Hematopoietic multipotent progenitor cell (in vitro differentiated cells): ENCODE data around the gene TMEM44. TPM values are rescaled to one million over a fixed set of nuclear protein-coding genes. Genes with fewer than 3 reads are reported as not detected.
A peak's percentile ranks its signal among the peaks of the same experiment; 100 is the strongest.
"Not testable (repeated sequence)": the region's sequence is repeated elsewhere in the genome, so short reads cannot be mapped to it uniquely, and the experiment has no call there.

Experiments used
- DNase-seq, 3 donors: peaks; one replicate each; pipeline ENCODE4 v3.0.0-alpha.2; 2011 to 2015; ENCODE audit warnings: low read depth in 2 of 3, low spot score in 2 of 3
- total RNA-seq: library from RNA; depleted of rRNA; stranded (reverse); fragments of >200 nt; gene quantifications from one replicate; pipeline ENCODE4 v1.2.3, GENCODE V29; 2012

The TMEM44 gene
- total RNA-seq, 1 donor, result 27.2 TPM

GRCh38 chr3:194615226-194615625 is 18.0 kb downstream of the TMEM44 start:
- no peak for DNase-seq

DNA sequence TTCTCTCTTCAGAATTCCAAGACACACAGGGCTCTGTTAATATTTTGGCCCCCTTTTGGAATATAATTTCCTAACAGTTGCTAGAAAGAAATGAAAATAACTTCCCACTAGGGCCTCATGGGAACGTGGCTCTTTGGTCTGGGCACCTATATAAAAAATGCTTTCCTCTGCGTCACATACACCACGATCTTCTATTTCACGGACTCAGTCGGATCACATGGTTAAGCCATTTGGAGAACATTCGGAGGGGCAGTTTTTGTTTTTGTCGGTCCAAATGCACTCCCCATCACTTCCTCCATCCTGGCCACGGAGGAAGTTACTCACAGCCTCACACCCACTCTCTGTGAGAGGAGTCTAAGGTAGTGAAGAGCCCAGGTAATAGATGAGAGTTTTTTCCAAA is 21.0 kb downstream of the TMEM44 start:
- DNase-seq, result peak in 1 of 3 donors; percentile 22

DNA sequence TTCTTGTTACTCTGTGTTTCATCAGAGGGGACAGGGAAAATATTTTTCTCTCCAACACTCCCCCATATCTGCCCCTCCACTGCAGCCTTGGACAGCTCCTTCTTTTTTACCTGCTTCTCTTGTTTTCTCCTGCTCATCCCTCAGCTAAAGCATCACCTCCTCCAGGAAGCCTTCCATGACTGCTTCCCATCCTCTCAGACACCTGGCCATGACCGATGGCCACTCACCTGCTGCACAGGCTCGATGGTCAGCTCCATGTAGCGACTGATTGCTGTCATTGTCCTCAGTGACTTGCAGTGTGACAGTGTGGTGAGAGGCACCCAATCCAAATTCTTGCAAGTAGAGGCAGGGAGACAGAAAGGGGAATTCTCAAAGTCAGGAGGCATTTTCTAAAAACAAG is 22.5 kb downstream of the TMEM44 start:
- DNase-seq, result no peak

GRCh38 chr3:194609601-194610000 is 23.6 kb downstream of the TMEM44 start:
- DNase-seq, result no peak

DNA sequence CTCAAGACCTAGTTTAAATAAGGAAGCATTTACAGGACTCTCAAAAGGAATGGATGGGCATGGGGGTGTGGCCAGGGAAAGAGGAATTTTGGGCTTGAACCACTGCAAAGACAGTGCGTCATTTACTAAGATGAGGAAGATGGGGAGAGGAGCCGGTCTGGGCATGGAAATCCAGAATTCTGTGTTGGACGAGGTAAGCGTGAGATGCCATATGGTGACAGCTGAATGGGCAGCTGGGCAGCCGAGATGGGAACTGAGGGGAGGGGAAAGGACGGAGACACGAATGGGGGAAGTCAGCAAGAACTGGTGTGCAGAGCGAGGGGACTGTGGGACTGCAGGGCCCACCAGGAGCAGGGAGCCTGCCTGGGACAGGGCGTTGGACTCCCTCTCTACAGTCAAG is 24.2 kb downstream of the TMEM44 start:
- DNase-seq, result no peak

DNA sequence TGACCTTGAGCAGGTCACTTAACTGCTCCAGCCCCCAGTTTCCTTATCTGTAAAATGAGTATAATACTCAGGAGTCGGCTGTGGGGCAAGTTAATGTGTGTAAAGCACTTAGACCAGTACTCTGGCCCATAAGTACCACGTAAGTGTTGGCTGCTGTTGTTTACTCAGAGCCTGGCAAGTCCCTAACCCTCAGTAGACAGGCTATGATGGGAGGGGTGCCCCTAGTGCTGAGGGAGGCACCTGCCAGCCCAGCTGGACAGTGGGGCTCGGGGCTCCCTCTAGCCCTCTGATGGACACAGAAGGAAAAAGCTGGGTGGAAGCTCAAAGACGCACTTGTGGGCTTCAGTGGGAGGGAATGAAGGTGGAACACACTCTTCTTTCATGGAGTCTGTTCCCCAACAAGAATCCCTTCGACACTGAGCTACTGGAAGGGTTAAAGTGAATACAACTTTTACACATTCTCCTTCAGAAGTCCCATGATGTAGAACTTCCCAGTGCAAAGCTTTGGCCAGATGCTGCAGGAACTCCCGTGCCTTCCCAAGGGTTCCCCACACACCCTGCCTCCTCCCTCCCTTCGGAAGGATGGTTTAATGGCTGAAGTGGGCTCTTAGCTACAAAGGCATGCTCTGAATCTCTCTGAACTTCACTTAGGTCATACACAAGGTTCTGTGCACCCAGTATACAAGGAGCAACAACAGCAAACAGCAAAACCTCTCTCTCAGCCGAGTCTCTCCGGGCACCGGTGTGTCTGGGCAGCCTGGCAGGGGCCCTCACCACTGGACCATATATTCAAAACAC is 25.4 kb downstream of the TMEM44 start:
- no peak for DNase-seq

GRCh38 chr3:194606941-194607340 is 26.3 kb downstream of the TMEM44 start:
- DNase-seq, result no peak

GRCh38 chr3:194606163-194606562 is 27.1 kb downstream of the TMEM44 start:
- no peak for DNase-seq

- not testable (repeated sequence) for DNase-seq
Observed at GRCh38 chr3:194605314-194605713, 27.9 kb downstream of the TMEM44 start.

DNA sequence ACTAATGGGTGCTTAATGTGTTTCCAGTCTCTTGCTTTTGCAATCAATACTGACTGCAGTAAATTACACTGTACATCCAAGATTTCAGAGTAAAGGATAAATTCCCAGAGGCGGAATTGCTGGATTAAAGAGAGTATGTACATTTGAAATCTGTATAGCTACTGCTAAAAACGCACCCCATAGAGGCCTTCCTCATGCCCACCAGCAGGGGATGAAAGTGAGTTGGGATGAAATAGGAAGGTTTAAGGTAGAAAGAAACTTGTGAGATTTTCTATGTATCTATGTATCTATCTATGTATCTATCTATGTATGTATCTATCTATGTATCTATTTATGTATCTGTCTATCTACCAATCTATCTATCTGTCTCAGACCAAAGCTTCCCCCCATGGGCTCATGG is 28.4 kb downstream of the TMEM44 start:
- DNase-seq, result peak in 1 of 3 donors; percentile 18

DNA sequence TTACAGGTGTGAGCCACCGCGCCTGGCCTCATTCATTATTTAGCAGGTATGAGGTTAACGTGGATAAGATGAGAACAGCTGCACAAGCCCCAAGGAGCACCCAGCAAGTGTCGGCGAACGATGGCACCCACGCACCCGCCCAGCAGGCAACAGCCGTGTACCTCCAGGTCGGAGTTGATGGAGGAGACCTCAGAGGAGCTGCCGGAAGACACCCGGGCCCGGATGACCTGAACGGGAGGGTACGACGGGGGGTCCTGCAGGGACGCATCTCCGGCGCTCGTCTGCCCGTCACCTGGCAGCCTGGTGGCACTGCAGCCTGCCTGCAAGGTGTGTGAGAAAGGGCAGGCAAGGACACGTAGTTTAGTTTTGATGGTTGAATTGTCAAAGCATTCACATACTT is 29.1 kb downstream of the TMEM44 start:
- no peak for DNase-seq

GRCh38 chr3:194602669-194603171 is 30.5 kb downstream of the TMEM44 start:
- no peak for DNase-seq

DNA sequence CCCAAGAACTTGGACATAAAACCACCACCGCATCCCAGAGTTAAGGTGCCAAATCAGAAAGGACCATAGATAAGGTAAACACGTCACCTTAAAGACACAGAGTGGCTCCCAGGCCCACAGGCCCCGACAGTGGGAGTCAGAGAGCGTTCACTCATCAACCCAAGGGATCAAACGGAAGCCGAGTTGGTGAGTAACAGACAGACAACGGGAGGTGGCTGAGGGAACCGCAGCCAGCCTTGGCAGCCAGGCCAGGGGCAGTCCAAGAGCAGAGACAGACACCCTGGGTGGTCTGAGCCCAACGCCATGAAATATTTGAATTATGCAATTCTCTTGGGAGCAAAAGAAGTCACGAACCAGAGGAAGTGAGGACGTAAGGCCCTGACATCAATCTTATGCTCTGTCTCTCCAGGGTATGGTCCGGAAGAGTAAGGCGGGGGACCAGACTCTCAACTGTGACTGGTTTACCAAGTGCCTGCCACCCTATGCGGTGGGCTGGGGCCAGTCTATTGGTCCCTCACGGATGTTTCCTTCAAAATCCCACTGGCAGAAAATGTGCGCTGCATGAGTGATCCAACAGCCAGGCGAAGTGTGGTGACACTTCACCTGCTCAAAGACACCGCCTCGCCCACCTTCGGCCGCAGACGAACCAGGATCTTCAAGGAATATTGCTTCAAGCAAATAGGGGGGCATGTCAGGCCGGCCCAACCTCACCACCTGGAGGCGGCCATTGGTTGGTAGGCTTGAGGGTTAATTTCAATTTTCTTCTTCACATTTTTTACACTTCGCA is 34.3 kb downstream of the TMEM44 start:
- DNase-seq, result no peak

- DNase-seq, result no peak
Observed at GRCh38 chr3:194596906-194597305, 36.3 kb downstream of the TMEM44 start.

DNA sequence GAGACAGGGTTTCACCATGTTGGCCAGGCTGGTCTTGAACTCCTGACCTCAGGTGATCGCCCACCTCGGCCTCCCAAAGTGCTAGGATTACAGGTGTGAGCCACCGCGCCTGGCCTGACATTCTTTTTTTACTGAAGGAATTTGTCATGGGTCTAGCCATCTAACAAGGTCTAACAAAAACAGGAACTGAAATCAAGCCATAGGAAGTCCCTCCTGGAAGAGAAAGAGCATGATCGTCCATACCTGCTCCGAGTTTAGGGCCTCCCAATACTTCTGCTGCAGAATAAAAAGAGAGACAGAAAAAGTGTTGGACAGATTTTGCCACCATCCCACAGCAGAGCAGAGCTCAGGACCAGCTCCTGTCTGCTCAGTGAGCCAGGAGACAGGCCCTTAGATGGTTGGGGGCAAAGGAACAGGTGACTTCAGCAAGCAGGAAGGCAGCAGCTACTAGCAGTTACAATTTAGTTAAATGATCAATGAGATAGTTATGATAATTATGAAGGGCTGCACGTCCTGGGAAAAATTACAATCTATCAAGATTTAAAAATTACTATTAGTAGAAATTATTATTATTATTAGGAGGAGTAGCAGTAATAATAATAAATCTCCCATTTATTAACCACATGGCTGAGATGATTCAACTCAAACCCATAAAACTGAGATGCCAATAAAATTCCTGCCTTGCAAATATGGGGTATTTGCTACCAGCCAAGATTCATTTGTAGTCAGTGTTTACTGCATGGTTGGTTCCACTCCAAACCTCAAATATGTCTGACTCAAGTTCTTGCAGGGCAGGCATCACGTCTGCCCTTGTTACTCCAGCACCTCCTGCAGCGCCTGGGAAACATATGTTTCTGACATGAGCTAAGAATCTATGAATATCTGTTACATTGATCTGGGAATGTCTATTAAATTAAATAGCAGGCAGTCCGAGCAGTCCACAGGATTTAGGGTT is 40.1 kb downstream of the TMEM44 start:
- DNase-seq, result no peak

- DNase-seq, result no peak
Observed at GRCh38 chr3:194588741-194589140, 44.5 kb downstream of the TMEM44 start.

GRCh38 chr3:194588236-194588635 is 45.0 kb downstream of the TMEM44 start:
- DNase-seq, result no peak

DNA sequence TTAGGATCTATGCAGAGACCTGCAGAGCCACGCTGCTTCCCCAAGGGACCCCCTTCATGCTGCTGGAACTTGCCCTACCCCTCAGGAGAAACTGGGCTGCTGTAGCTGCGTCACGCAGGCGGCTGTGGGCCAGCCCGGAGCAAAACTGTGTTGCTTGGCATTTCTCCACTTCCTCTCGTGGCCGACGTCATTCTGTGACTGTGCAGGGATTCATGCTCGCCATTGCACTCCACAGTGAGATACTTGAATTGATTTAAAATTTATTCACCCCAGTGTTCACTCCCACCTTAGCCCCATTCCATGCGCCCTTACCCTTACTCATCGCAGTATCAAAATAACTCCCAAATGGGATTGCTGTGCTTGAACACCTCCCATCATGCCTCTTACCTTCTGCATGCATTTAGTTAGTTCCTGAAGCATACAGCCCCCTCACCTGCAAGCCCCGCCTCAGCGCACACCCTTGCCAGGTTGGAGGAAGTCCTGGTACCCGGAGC is 45.7 kb downstream of the TMEM44 start:
- DNase-seq, result no peak

DNA sequence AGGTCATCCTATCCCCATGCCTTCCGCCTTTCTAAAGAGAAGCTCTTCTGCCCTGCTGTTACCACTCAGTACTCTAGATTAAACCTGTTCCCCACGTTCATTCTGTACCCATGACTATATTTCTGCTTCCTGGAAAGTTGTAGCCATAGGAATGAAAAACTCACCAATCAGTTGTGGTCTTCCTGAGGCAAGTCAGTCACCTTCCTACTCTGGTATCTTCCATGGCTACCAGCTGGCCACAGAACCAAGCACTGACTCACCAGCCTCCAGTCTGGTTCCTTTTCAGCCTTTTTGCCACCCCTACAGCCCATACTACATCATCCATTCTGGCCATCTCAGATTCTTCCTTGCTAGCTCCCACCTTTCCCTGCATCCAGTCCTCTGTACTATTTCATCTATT is 46.4 kb downstream of the TMEM44 start:
- DNase-seq, result peak in 1 of 3 donors; percentile 12

- DNase-seq, result no peak
Observed at GRCh38 chr3:194585880-194586281, 47.3 kb downstream of the TMEM44 start.

GRCh38 chr3:194584866-194585265 is 48.4 kb downstream of the TMEM44 start:
- DNase-seq, result no peak
